VCaP (cell line): ENCODE measurements around the gene B4GALT1.

Experiments used
- H3K27ac ChIP-seq: fragments of 450-650 bp; 2 replicates; pipeline ENCODE4 v1.5.1; 2017
- TF ChIP-seq, protein P1 (sequence below): fragments of 450-650 bp; conservative IDR thresholded peaks from 2 replicates; pipeline ENCODE4 v1.5.1; 2017; ENCODE audit warnings: mild to moderate bottlenecking, moderate library complexity

Gene B4GALT1

DNA sequence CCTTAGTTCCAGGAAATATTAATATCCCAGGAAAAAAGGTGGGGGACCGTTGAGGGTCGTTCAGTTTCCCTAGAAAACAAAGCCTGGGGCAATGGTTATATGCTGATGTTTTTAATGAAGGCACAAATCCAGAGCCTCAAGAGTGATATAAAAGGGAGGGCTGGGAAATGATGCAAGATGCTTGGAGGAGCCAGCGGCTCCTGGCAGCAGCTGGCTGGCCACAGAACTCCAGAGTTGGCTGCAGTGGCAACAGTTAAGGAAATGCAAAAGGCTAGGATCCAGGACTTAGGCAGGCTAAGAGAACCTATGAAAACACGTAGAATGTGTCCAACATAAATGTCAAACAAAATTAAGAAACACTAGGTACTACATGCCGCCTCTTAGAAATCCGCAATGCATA, 31.0 kb upstream of the B4GALT1 start:
- TF ChIP-seq, protein P1, sequence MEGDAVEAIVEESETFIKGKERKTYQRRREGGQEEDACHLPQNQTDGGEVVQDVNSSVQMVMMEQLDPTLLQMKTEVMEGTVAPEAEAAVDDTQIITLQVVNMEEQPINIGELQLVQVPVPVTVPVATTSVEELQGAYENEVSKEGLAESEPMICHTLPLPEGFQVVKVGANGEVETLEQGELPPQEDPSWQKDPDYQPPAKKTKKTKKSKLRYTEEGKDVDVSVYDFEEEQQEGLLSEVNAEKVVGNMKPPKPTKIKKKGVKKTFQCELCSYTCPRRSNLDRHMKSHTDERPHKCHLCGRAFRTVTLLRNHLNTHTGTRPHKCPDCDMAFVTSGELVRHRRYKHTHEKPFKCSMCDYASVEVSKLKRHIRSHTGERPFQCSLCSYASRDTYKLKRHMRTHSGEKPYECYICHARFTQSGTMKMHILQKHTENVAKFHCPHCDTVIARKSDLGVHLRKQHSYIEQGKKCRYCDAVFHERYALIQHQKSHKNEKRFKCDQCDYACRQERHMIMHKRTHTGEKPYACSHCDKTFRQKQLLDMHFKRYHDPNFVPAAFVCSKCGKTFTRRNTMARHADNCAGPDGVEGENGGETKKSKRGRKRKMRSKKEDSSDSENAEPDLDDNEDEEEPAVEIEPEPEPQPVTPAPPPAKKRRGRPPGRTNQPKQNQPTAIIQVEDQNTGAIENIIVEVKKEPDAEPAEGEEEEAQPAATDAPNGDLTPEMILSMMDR: no peak
- no peak overlapping the region for H3K27ac ChIP-seq

DNA sequence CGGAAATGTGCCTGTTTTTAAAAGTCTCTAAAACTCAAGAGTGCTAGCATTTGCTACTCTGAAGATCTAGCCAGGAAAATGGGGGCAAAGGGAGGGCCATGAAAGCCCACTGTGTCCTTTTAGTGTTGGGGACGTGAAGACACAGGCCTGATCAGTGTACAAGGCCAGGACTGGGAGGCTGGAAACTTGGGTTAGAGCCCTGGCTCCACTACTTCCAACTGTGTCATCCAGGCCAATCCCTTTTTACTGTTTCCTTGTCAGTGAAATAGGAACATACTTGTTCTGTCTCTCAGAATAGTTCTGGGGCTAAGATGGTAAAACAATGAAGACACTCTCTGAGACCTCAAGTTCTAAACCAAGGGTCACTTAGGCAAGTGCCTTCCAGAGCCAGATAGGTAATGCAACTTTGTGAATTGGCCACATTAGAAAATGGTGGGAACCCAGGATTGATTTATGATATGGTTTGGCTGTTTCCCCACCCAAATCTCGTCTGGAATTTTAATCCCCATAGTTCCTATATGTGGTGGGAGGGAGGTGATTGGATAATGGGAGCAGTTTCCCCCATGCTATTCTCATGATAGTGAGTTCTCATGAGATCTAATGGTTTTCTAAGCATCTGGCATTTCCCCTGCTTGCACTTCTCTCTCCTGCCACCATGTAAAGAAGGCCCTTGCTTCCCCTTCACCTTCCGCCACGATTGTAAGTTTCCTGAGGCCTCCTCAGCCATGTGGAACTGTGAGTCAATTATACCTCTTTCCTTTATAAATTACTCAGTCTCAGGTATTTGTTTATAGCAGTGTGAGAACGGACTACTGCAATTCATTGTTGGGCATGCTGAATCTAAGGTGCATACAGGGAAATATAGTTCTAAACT, 30.4 kb upstream of the B4GALT1 start:
- no peak overlapping the region for H3K27ac ChIP-seq
- TF ChIP-seq, protein P1: no peak

DNA sequence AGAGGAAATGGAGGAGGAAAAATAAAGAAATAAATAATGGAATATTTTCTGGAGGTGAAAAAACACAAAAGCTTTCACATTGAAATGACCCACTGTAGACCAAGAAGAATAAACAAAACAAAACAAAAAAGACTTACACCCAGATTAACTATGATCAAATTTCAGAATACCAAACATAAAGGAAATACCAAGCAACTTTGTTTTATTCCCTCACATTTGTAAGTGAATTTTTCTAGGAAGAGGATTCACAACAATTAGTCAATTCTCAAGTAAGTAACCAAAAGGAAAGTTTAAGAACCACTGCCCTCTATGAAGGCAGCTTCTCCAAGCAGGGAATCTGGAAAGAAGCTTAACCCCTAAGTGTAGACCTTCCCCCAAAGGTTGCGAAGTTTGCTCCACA, 29.6 kb upstream of the B4GALT1 start:
- no peak overlapping the region for H3K27ac ChIP-seq
- TF ChIP-seq, protein P1: no peak

DNA sequence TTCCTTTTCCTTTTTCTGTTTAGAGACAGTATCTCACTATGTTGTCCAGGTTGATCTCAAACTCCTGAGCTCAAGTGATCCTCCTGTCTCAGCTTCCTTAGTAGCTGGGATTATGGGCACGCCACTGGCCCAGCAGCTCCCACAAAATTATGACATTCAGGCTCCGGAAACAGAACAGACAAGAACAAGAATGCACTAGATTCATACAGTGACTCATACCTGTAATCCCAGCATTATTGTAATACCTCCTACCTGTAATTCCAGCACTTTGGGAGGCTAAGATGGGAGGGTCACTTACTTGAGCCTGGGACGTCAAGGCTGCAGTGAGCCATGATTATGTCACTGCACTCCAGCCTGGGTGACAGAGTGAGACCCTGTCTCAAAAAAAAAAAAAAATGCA, 26.7 kb upstream of the B4GALT1 start:
- H3K27ac ChIP-seq: no peak overlapping the region
- TF ChIP-seq, protein P1: no peak

DNA sequence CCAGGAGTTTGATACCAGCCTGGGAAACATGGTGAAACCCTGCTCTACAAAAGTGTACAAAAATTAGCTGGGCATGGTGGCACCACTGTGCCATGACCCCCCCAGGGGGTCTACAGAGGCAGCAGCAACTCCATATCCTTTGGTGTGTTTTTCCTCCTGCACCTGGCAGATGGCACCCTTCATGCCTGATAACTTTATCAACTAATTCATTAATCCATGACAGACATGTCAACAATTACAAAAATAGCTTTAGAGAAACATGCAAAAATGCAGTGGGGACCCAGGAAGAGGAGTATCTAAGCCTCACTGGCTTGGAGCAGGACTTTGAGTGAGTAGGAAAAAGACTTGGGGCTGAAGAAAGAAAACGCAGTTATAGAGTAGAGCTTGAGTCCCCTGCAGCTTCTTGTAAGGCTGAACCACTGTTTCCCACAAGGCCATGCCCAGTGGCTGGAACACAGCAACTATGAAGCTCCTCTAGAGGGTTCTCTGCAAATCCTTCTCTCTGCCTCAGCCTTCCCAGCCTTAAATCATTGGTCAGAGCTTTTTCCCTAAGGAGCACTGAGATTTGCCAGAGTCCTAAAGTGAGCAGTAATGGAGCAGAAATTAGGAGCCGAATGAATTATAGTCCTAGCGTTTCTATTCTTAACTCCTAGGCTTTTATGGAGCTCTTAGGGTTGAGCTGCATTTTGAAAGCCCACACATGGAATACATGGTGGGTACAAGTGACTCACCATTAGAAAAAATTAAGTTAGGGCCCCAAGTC, 25.5 kb upstream of the B4GALT1 start:
- TF ChIP-seq, protein P1: no peak
- no peak overlapping the region for H3K27ac ChIP-seq

DNA sequence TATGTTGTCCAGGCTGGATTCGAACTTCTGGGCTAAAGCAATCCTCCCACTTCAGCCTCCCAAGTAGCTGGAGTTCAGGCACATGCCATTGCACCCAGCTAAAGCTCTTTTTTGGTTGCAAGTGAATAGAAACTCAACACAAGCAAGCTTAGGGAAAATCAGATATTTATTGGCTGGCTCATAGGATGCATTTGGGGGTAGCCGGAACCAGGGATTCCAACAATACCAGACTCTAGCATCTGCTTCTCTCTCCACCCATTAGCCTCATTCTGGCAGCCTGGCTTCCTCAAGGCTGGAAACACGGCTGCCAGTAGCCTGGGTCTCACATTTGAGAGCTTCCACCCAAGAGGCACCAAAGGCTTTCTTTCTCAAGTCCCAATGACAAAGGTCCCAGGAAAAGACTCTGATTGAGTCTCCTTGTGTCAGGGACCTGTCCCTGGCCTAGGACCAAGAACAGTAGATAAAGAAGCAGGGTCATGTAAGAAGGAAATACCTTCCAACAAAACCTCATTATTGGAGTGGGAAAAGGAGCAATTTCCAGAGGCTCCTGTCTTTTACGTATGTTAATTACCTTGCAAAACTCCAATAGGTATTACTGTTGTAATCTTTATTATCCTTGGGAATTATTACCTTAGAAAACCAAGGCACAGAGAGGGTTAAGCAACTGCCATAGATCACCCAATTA, 23.0 kb upstream of the B4GALT1 start:
- TF ChIP-seq, protein P1: no peak
- H3K27ac ChIP-seq: no peak overlapping the region

DNA sequence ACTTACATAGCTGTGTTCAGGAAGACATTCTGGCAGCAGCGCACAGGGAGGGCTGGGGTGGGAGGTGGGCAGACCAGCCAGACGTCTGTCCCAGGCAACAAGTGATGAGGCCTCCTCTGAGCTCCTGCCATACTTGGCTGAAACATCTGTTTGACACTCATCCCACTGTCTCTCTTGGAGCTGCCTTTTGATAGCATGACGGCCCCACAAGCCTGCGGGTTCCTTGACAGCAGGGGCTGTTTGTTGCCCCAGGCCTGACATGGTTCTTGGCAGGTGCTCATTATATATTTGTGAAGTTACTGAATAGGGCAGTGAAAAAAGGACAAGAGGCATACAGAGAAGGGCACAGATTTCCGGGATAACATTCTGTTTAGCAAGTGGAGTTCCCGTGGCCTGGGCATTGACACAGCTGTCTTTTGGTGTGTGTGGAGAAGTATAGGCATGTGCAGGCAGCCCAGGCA, 22.2 kb upstream of the B4GALT1 start:
- H3K27ac ChIP-seq: no peak overlapping the region
- TF ChIP-seq, protein P1: no peak
